Measurements from ENCODE around the gene ZNF195. TPM values are rescaled to one million over a fixed set of nuclear protein-coding genes. Genes with fewer than 3 reads are reported as not detected.
"Not testable (repeated sequence)": the region's sequence is repeated elsewhere in the genome, so short reads cannot be mapped to it uniquely, and the experiment has no call there.

ZNF195 gene
- total RNA-seq, 1 experiment from 2014 or later: 49.2 TPM

DNA sequence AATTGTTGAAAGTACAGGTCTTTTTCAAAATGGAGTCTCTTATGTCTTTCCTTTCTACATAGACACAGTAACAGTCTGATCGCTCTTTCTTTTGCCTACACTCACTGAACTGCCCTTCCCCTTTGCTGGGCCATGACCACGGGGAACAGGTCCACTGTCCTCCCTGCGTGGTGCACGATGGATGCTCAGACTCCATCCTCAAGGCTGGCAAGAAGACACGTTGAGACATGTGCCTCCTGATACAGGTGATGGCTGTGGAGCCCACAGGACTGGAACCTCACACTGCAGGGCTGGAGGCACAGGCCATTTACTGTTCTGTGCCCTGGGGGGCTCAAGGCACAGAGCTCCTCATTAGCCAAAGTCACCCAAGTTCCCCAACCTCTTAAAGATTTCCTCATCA, 16.5 kb upstream of the ZNF195 start:
- DNase-seq (ENCODE audit: low spot score); H3K27me3 ChIP-seq (replicated peaks; ENCODE audit: insufficient read depth, low read depth, low read length, poor library complexity); H3K27ac ChIP-seq (ENCODE audit: low read depth, low read length, poor library complexity, severe bottlenecking); H3K9me3 ChIP-seq (ENCODE audit: low read depth, low read length, poor library complexity, severe bottlenecking); H3K4me3 ChIP-seq (ENCODE audit: low read depth, low read length, poor library complexity, severe bottlenecking); H3K36me3 ChIP-seq (ENCODE audit: insufficient read depth, low read length, poor library complexity, severe bottlenecking); intact Hi-C loops (cut with micrococcal nuclease; ENCODE audit: unreplicated experiment); CTCF ChIA-PET; H3K4me1 ChIP-seq (ENCODE audit: insufficient read depth, low read length, poor library complexity, severe bottlenecking); BruUV-seq (replicated peaks); POLR2A ChIA-PET (ENCODE audit: low non-redundant PET): not testable (repeated sequence)

DNA sequence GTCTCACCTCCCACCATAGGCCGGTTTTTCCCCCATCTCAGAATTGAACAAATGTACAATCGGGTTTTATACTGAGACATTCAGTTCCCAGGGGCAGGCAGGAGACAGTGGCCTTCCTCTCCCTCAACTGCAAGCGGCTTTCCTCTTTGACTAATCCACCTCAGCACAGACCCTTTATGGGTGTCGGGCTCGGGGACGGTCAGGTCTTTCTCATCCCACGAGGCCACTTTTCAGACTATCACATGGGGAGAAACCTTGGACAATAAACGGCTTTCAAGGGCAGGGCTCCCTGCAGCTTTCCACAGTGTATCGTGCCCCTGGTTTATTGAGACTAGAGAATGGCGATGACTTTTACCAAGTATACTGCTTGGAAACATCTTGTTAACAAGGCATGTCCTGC, 16.0 kb upstream of the ZNF195 start:
- H3K9me3 ChIP-seq (ENCODE audit: low read depth, low read length, poor library complexity, severe bottlenecking); H3K4me3 ChIP-seq (ENCODE audit: low read depth, low read length, poor library complexity, severe bottlenecking); CTCF ChIA-PET; H3K27ac ChIP-seq (ENCODE audit: low read depth, low read length, poor library complexity, severe bottlenecking); intact Hi-C loops (cut with micrococcal nuclease; ENCODE audit: unreplicated experiment); H3K27me3 ChIP-seq (replicated peaks; ENCODE audit: insufficient read depth, low read depth, low read length, poor library complexity); H3K4me1 ChIP-seq (ENCODE audit: insufficient read depth, low read length, poor library complexity, severe bottlenecking); DNase-seq (ENCODE audit: low spot score); BruUV-seq (replicated peaks); POLR2A ChIA-PET (ENCODE audit: low non-redundant PET); H3K36me3 ChIP-seq (ENCODE audit: insufficient read depth, low read length, poor library complexity, severe bottlenecking): not testable (repeated sequence)

DNA sequence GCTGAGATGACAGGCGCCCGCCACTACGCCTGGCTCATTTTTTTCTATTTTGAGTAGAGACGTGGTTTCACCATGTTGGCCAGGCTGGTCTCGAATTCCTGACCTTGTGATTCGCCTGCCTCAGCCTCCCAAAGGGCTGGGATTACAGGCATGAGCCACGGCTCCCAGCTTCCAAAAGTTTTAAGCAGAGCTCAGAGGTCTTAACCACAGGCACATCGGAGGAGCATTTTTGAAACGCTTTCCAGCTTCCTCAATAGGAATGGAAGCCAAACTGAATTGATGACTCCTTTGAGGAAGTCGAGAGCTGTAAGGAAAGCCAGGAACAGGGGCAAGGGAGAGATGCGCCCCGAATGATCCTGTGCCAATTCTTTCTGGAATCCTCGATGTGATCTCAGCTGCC, 14.5 kb upstream of the ZNF195 start:
- H3K4me3 ChIP-seq (ENCODE audit: low read depth, low read length, poor library complexity, severe bottlenecking); H3K27ac ChIP-seq (ENCODE audit: low read depth, low read length, poor library complexity, severe bottlenecking); H3K36me3 ChIP-seq (ENCODE audit: insufficient read depth, low read length, poor library complexity, severe bottlenecking); H3K4me1 ChIP-seq (ENCODE audit: insufficient read depth, low read length, poor library complexity, severe bottlenecking); DNase-seq (ENCODE audit: low spot score); CTCF ChIA-PET; BruUV-seq (replicated peaks); H3K9me3 ChIP-seq (ENCODE audit: low read depth, low read length, poor library complexity, severe bottlenecking); intact Hi-C loops (cut with micrococcal nuclease; ENCODE audit: unreplicated experiment); H3K27me3 ChIP-seq (replicated peaks; ENCODE audit: insufficient read depth, low read depth, low read length, poor library complexity); POLR2A ChIA-PET (ENCODE audit: low non-redundant PET): not testable (repeated sequence)

DNA sequence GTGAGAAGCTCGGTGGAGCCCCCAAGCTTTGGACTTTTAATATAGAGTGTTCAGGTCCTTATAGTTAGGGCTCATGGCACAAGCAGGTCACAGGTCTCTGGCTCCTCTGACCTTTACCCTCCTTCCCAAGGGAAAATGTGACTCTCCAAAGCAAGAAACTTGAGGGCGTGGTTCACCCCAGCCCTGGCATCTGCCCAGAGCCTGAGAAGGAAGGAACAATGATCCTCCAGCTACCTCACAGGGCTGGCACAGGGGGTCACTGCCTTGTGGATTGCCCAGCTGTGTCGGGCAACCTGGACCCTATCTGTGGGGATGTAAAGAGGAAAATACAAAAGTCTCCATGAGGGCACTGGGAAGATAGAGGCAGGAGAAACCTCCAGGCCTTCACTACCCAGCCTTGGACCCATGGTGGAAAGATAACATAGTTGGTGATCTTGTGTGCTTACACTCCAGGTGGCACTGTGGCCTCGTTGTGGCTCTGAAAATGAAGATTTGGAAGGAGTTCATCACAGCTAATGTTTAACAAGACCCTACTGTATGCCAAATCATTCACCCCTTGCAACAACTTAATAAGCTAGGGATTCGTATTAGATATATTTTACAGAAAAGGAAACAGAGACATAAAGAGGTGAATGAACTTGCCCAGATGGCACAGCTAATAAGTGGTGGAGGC, 3.8 kb upstream of the ZNF195 start:
- no TSS peak for BruUV-seq (replicated peaks)
- ChIA-PET POLR2A (ENCODE audit: low non-redundant PET) (no interaction called here), CTCF (no interaction called here)
- H3K4me3 ChIP-seq (ENCODE audit: low read depth, low read length, poor library complexity, severe bottlenecking): no peak overlapping the region
- no peaks in the 10 kb centered on the region for H3K27me3 ChIP-seq (replicated peaks; ENCODE audit: insufficient read depth, low read depth, low read length, poor library complexity)
- H3K27ac ChIP-seq (ENCODE audit: low read depth, low read length, poor library complexity, severe bottlenecking): no peak overlapping the region
- H3K36me3 ChIP-seq (ENCODE audit: insufficient read depth, low read length, poor library complexity, severe bottlenecking): no peaks in the 10 kb centered on the region
- H3K4me1 ChIP-seq (ENCODE audit: insufficient read depth, low read length, poor library complexity, severe bottlenecking): no peaks in the 10 kb centered on the region
- H3K9me3 ChIP-seq (ENCODE audit: low read depth, low read length, poor library complexity, severe bottlenecking): no peaks in the 10 kb centered on the region
- DNase-seq (ENCODE audit: low spot score): no peak
- no peak for TF ChIP-seq EZH2 (IDR thresholded peaks at IDR 0.05; ENCODE audit: borderline replicate concordance, low read depth, low read length, poor library complexity, severe bottlenecking)
- TF ChIP-seq, protein P1, sequence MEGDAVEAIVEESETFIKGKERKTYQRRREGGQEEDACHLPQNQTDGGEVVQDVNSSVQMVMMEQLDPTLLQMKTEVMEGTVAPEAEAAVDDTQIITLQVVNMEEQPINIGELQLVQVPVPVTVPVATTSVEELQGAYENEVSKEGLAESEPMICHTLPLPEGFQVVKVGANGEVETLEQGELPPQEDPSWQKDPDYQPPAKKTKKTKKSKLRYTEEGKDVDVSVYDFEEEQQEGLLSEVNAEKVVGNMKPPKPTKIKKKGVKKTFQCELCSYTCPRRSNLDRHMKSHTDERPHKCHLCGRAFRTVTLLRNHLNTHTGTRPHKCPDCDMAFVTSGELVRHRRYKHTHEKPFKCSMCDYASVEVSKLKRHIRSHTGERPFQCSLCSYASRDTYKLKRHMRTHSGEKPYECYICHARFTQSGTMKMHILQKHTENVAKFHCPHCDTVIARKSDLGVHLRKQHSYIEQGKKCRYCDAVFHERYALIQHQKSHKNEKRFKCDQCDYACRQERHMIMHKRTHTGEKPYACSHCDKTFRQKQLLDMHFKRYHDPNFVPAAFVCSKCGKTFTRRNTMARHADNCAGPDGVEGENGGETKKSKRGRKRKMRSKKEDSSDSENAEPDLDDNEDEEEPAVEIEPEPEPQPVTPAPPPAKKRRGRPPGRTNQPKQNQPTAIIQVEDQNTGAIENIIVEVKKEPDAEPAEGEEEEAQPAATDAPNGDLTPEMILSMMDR (conservative IDR thresholded peaks at IDR 0.05; ENCODE audit: low read depth, low read length): no peak
- intact Hi-C loops (cut with micrococcal nuclease; ENCODE audit: unreplicated experiment): no loop called here

DNA sequence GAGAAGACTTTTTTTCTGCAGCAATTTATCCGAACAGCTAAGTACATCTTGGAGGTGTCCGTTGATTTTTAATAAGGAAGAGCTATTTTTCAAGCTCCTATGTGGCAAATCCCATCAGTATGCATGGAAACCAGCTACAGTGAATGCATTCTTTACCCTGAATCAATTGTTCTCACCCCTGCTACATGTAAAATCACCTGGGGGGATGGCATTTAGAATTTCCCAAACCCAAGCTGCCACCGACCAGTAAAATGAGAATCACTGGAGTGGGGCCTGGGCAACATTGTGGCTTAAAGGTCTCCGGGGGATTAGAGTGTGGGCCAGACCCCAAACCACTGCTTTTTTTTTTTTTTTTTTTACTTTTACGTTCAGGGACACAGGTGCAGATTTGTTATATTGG, 2.8 kb upstream of the ZNF195 start:
- intact Hi-C loops (cut with micrococcal nuclease; ENCODE audit: unreplicated experiment): no loop called here
- no TSS peak for BruUV-seq (replicated peaks)
- no peaks in the 10 kb centered on the region for H3K4me1 ChIP-seq (ENCODE audit: insufficient read depth, low read length, poor library complexity, severe bottlenecking)
- ChIA-PET POLR2A (ENCODE audit: low non-redundant PET) (no interaction called here), CTCF (no interaction called here)
- no peak overlapping the region for H3K27ac ChIP-seq (ENCODE audit: low read depth, low read length, poor library complexity, severe bottlenecking)
- peaks cover 10% of the 10 kb centered on the region for H3K36me3 ChIP-seq (ENCODE audit: insufficient read depth, low read length, poor library complexity, severe bottlenecking)
- no peaks in the 10 kb centered on the region for H3K27me3 ChIP-seq (replicated peaks; ENCODE audit: insufficient read depth, low read depth, low read length, poor library complexity)
- DNase-seq (ENCODE audit: low spot score): no peak
- no peak for TF ChIP-seq EZH2 (IDR thresholded peaks at IDR 0.05; ENCODE audit: borderline replicate concordance, low read depth, low read length, poor library complexity, severe bottlenecking)
- TF ChIP-seq, protein P1 (conservative IDR thresholded peaks at IDR 0.05; ENCODE audit: low read depth, low read length): no peak
- no peak overlapping the region for H3K4me3 ChIP-seq (ENCODE audit: low read depth, low read length, poor library complexity, severe bottlenecking)
- no peaks in the 10 kb centered on the region for H3K9me3 ChIP-seq (ENCODE audit: low read depth, low read length, poor library complexity, severe bottlenecking)

Data from A673 (cell line).